Measurements from ENCODE around the gene CD9.

CD9 gene

GRCh38 chr12:6273541-6274230 lies 73.5 kb downstream of the CD9 start:
- no peak overlapping the region for H3K27ac Mint-ChIP-seq
- H3K36me3 Mint-ChIP-seq (ENCODE audit: low read depth) = no peaks in the 10 kb centered on the region
- H3K9me3 Mint-ChIP-seq = no peaks in the 10 kb centered on the region
- DNase-seq = no peak
- H3K27me3 Mint-ChIP-seq = peaks cover 39% of the 10 kb centered on the region
- H3K4me3 Mint-ChIP-seq = no peak overlapping the region
- peaks cover 20% of the 10 kb centered on the region for H3K4me1 Mint-ChIP-seq (ENCODE audit: low read depth)

- peak; percentile 15 for DNase-seq
- no peak overlapping the region for H3K4me3 Mint-ChIP-seq
- H3K27ac Mint-ChIP-seq = no peak overlapping the region
- peaks cover 22% of the 10 kb centered on the region for H3K4me1 Mint-ChIP-seq (ENCODE audit: low read depth)
- peaks cover 43% of the 10 kb centered on the region for H3K27me3 Mint-ChIP-seq
- H3K9me3 Mint-ChIP-seq = no peaks in the 10 kb centered on the region
- no peaks in the 10 kb centered on the region for H3K36me3 Mint-ChIP-seq (ENCODE audit: low read depth)
Observed at GRCh38 chr12:6274231-6275221, 74.3 kb downstream of the CD9 start.

- DNase-seq = no peak
- peaks cover 53% of the 10 kb centered on the region for H3K27me3 Mint-ChIP-seq
- no peaks in the 10 kb centered on the region for H3K9me3 Mint-ChIP-seq
- H3K4me3 Mint-ChIP-seq = no peak overlapping the region
- no peak overlapping the region for H3K27ac Mint-ChIP-seq
- peaks cover 22% of the 10 kb centered on the region for H3K4me1 Mint-ChIP-seq (ENCODE audit: low read depth)
- H3K36me3 Mint-ChIP-seq (ENCODE audit: low read depth) = no peaks in the 10 kb centered on the region
Observed at GRCh38 chr12:6275928-6276887, 76.0 kb downstream of the CD9 start.

- Mint-ChIP-seq H3K36me3 (ENCODE audit: low read depth) (no peaks in the 10 kb centered on the region), H3K4me3 (no peak overlapping the region), H3K9me3 (no peaks in the 10 kb centered on the region), H3K27ac (no peak overlapping the region), H3K27me3 (peaks cover 54% of the 10 kb centered on the region), H3K4me1 (ENCODE audit: low read depth) (peaks cover 21% of the 10 kb centered on the region)
- no peak for DNase-seq
Observed at GRCh38 chr12:6276956-6277620, 76.9 kb downstream of the CD9 start.

GRCh38 chr12:6277982-6278438 lies 77.8 kb downstream of the CD9 start:
- peak; percentile 69 for DNase-seq
- H3K27me3 Mint-ChIP-seq = peaks cover 51% of the 10 kb centered on the region
- peaks cover 12% of the 10 kb centered on the region for H3K4me1 Mint-ChIP-seq (ENCODE audit: low read depth)

GRCh38 chr12:6278439-6279255 lies 78.4 kb downstream of the CD9 start:
- Mint-ChIP-seq H3K36me3 (ENCODE audit: low read depth) (no peaks in the 10 kb centered on the region), H3K27ac (peak overlapping the region; percentile 86), H3K9me3 (no peaks in the 10 kb centered on the region), H3K27me3 (peaks cover 48% of the 10 kb centered on the region), H3K4me3 (peak overlapping the region; percentile 77), H3K4me1 (ENCODE audit: low read depth) (peaks cover 10% of the 10 kb centered on the region)
- peak; percentile 96 for DNase-seq

More at GRCh38 chr12:6277982-6278438, 77.8 kb downstream of the CD9 start:
- H3K27ac Mint-ChIP-seq = peak overlapping the region; percentile 86
- H3K4me3 Mint-ChIP-seq = peak overlapping the region; percentile 77
- no peaks in the 10 kb centered on the region for H3K9me3 Mint-ChIP-seq
- no peaks in the 10 kb centered on the region for H3K36me3 Mint-ChIP-seq (ENCODE audit: low read depth)

GRCh38 chr12:6279256-6279628 lies 79.0 kb downstream of the CD9 start:
- Mint-ChIP-seq H3K36me3 (ENCODE audit: low read depth) (no peaks in the 10 kb centered on the region), H3K27ac (no peak overlapping the region), H3K4me1 (ENCODE audit: low read depth) (peaks cover 8% of the 10 kb centered on the region), H3K9me3 (no peaks in the 10 kb centered on the region), H3K27me3 (peaks cover 48% of the 10 kb centered on the region), H3K4me3 (no peak overlapping the region)
- DNase-seq = no peak

- no peaks in the 10 kb centered on the region for H3K36me3 Mint-ChIP-seq (ENCODE audit: low read depth)
- H3K27ac Mint-ChIP-seq = no peak overlapping the region
- peaks cover 48% of the 10 kb centered on the region for H3K27me3 Mint-ChIP-seq
- H3K4me3 Mint-ChIP-seq = no peak overlapping the region
- peaks cover 8% of the 10 kb centered on the region for H3K4me1 Mint-ChIP-seq (ENCODE audit: low read depth)
- H3K9me3 Mint-ChIP-seq = no peaks in the 10 kb centered on the region
- DNase-seq = no peak
Observed at GRCh38 chr12:6279631-6280030, 79.4 kb downstream of the CD9 start.

GRCh38 chr12:6280053-6280469 lies 79.9 kb downstream of the CD9 start:
- Mint-ChIP-seq H3K27ac (no peak overlapping the region), H3K36me3 (ENCODE audit: low read depth) (no peaks in the 10 kb centered on the region), H3K9me3 (no peaks in the 10 kb centered on the region), H3K4me3 (no peak overlapping the region), H3K27me3 (peaks cover 44% of the 10 kb centered on the region), H3K4me1 (ENCODE audit: low read depth) (peaks cover 9% of the 10 kb centered on the region)
- DNase-seq = no peak

- Mint-ChIP-seq H3K4me3 (no peak overlapping the region), H3K9me3 (no peaks in the 10 kb centered on the region), H3K36me3 (ENCODE audit: low read depth) (no peaks in the 10 kb centered on the region), H3K27ac (no peak overlapping the region), H3K27me3 (peaks cover 38% of the 10 kb centered on the region), H3K4me1 (ENCODE audit: low read depth) (peaks cover 11% of the 10 kb centered on the region)
- peak; percentile 9 for DNase-seq
Observed at GRCh38 chr12:6280672-6281071, 80.5 kb downstream of the CD9 start.

GRCh38 chr12:6281081-6281809 lies 81.0 kb downstream of the CD9 start:
- Mint-ChIP-seq H3K36me3 (ENCODE audit: low read depth) (no peaks in the 10 kb centered on the region), H3K4me3 (no peak overlapping the region), H3K27ac (no peak overlapping the region), H3K4me1 (ENCODE audit: low read depth) (peaks cover 11% of the 10 kb centered on the region), H3K27me3 (peaks cover 32% of the 10 kb centered on the region), H3K9me3 (no peaks in the 10 kb centered on the region)
- peak; percentile 8 for DNase-seq

- no peaks in the 10 kb centered on the region for H3K36me3 Mint-ChIP-seq (ENCODE audit: low read depth)
- no peak overlapping the region for H3K4me3 Mint-ChIP-seq
- H3K27me3 Mint-ChIP-seq = peaks cover 22% of the 10 kb centered on the region
- H3K9me3 Mint-ChIP-seq = no peaks in the 10 kb centered on the region
- peak; percentile 12 for DNase-seq
- H3K4me1 Mint-ChIP-seq (ENCODE audit: low read depth) = peaks cover 11% of the 10 kb centered on the region
- H3K27ac Mint-ChIP-seq = no peak overlapping the region
Observed at GRCh38 chr12:6282453-6282840, 82.2 kb downstream of the CD9 start.

Measured in activated T-cell treated with anti-CD3 and anti-CD28 coated beads, Interleukin-2, amount 50 U/mL, for 24 hours (primary cell).